Activated B cell treated with CpG ODN at 0.5 μM for 24 hours (primary cell): ENCODE measurements around the gene SLC15A2. TPM values are rescaled to one million over a fixed set of nuclear protein-coding genes. Genes with fewer than 3 reads are reported as not detected.
A peak's percentile ranks its signal among the peaks of the same experiment; 100 is the strongest.

Experiments
- ATAC-seq: fragments of 200-7000 bp; cut with Tn5 transposase; one replicate; pipeline ENCODE4 v1.10.0; 2021; ENCODE audit warnings: low read depth, mild to moderate bottlenecking, moderate library complexity
- CTCF ChIA-PET: fragments of 350-600 bp; sonication (Branson Sonifier 250); formaldehyde crosslinking; loops from one replicate; lab custom pipeline; 2021; ENCODE audit warnings: antibody characterized with exemption; lab: Charles Lee
- POLR2A ChIA-PET: fragments of 350-600 bp; sonication (Branson Sonifier 250); formaldehyde crosslinking; loops from one replicate; lab custom pipeline; 2021; ENCODE audit warnings: antibody characterized with exemption; lab: Charles Lee
- DNase-seq: peaks from one replicate; pipeline ENCODE4 v3.0.0; 2022
- H3K27ac Mint-ChIP-seq: one replicate; pipeline ENCODE4 v1.8.0; 2020; ENCODE audit warnings: mixed read lengths
- H3K27me3 Mint-ChIP-seq: one replicate; pipeline ENCODE4 v1.8.0; 2021; ENCODE audit warnings: mixed read lengths
- H3K36me3 Mint-ChIP-seq: one replicate; pipeline ENCODE4 v1.8.0; 2021; ENCODE audit warnings: low read depth, mixed read lengths
- H3K4me1 Mint-ChIP-seq: one replicate; pipeline ENCODE4 v1.8.0; 2021; ENCODE audit warnings: mixed read lengths
- H3K4me3 Mint-ChIP-seq: one replicate; pipeline ENCODE4 v1.8.0; 2020; ENCODE audit warnings: mild to moderate bottlenecking, mixed read lengths
- H3K9me3 Mint-ChIP-seq: one replicate; pipeline ENCODE4 v1.8.0; 2020; ENCODE audit warnings: mixed read lengths
- intact Hi-C: fragments of 100-400 bp; cut with micrococcal nuclease; formaldehyde crosslinking; loops from one replicate; pipeline ENCODE4 v1.15.1; 2024
- total RNA-seq: library from RNA; stranded (reverse); gene quantifications from 2 replicates; pipeline ENCODE4 v1.2.3, GENCODE V29; 2022
- TF ChIP-seq, protein P1 (sequence below): fragments of 200-600 bp; IDR thresholded peaks from one replicate; pipeline ENCODE4 v1.8.0; 2022; ENCODE audit warnings: antibody characterized with exemption, mild to moderate bottlenecking

The SLC15A2 gene
- total RNA-seq, 1 donor from 2014 or later, result 16.0 TPM

GRCh38 chr3:121979246-121979645, 85.0 kb downstream of the SLC15A2 start:
- ATAC-seq, result no peak
- TF ChIP-seq, protein P1, sequence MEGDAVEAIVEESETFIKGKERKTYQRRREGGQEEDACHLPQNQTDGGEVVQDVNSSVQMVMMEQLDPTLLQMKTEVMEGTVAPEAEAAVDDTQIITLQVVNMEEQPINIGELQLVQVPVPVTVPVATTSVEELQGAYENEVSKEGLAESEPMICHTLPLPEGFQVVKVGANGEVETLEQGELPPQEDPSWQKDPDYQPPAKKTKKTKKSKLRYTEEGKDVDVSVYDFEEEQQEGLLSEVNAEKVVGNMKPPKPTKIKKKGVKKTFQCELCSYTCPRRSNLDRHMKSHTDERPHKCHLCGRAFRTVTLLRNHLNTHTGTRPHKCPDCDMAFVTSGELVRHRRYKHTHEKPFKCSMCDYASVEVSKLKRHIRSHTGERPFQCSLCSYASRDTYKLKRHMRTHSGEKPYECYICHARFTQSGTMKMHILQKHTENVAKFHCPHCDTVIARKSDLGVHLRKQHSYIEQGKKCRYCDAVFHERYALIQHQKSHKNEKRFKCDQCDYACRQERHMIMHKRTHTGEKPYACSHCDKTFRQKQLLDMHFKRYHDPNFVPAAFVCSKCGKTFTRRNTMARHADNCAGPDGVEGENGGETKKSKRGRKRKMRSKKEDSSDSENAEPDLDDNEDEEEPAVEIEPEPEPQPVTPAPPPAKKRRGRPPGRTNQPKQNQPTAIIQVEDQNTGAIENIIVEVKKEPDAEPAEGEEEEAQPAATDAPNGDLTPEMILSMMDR, result no peak
- DNase-seq, result no peak
- intact Hi-C loops, result loop anchor here (2.0 to 5.0 kb wide), 2 partner anchors 16 to 432 kb away; partner anchors contain the start of gene POLQ
- H3K9me3 Mint-ChIP-seq, result peaks cover 17% of the 10 kb centered on the region
- CTCF ChIA-PET, result interaction anchor here (1.0 to 1.3 kb wide), 2 partner anchors 112 to 121 kb away, joined by 3 to 4 read pairs; no protein-coding TSS in a partner anchor
- no peaks in the 10 kb centered on the region for H3K27me3 Mint-ChIP-seq
- POLR2A ChIA-PET, result interaction anchor here (0.9 to 1.0 kb wide), 2 partner anchors 27 to 76 kb away, joined by 3 to 4 read pairs; partner anchors contain the start of gene CD86
- H3K36me3 Mint-ChIP-seq, result peaks cover 17% of the 10 kb centered on the region
- no peak overlapping the region for H3K4me3 Mint-ChIP-seq
- H3K4me1 Mint-ChIP-seq, result peaks cover 27% of the 10 kb centered on the region
- no peak overlapping the region for H3K27ac Mint-ChIP-seq

- H3K4me1 Mint-ChIP-seq, result peaks cover 27% of the 10 kb centered on the region
- no peaks in the 10 kb centered on the region for H3K27me3 Mint-ChIP-seq
- ChIA-PET POLR2A (interaction anchor here (0.9 to 1.0 kb wide), 2 partner anchors 28 to 75 kb away, joined by 3 to 4 read pairs; partner anchors contain the start of gene CD86), CTCF (interaction anchor here (1.3 kb wide), 1 partner anchor 111 kb away, joined by 3 read pairs; no protein-coding TSS in a partner anchor)
- no peak for ATAC-seq
- peak overlapping the region; percentile 24 for H3K27ac Mint-ChIP-seq
- H3K4me3 Mint-ChIP-seq, result no peak overlapping the region
- peaks cover 15% of the 10 kb centered on the region for H3K9me3 Mint-ChIP-seq
- intact Hi-C loops, result loop anchor here (1.0 to 5.0 kb wide), 4 partner anchors 15 to 433 kb away; partner anchors contain the start of gene POLQ
- no peak for DNase-seq
- TF ChIP-seq, protein P1, result no peak
- H3K36me3 Mint-ChIP-seq, result peaks cover 13% of the 10 kb centered on the region
Measured at GRCh38 chr3:121979734-121980449, 85.7 kb downstream of the SLC15A2 start.

DNA sequence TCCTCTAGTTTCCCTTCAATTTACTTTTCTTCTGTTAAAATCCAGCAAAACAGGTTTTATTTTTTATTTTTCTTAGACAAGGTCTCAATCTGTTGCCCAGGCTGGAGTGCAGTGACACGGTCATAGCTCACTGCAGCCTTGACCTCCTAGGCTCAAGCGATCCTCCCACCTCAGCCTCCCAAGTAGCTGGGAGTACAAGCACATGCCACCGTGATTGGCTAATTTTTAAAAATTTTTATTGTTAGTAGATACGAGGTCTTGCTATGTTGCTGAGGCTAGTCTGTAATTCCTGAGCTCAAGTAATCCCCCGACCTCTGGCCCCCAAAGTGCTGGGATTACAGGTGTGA, 86.2 kb downstream of the SLC15A2 start:
- CTCF ChIA-PET, result no interaction called here
- intact Hi-C loops, result loop anchor here (1.0 to 2.0 kb wide), 2 partner anchors 24 to 279 kb away; no protein-coding TSS in a partner anchor
- POLR2A ChIA-PET, result no interaction called here

GRCh38 chr3:121981473-121981872, 87.3 kb downstream of the SLC15A2 start:
- TF ChIP-seq, protein P1, result no peak
- ATAC-seq (no peak), DNase-seq (no peak)
- Mint-ChIP-seq H3K36me3 (peaks cover 13% of the 10 kb centered on the region), H3K4me3 (no peak overlapping the region), H3K27me3 (no peaks in the 10 kb centered on the region), H3K4me1 (peaks cover 30% of the 10 kb centered on the region), H3K27ac (no peak overlapping the region), H3K9me3 (peaks cover 12% of the 10 kb centered on the region)
- POLR2A ChIA-PET, result no interaction called here
- CTCF ChIA-PET, result no interaction called here
- intact Hi-C loops, result loop anchor here (1.0 to 2.0 kb wide), 2 partner anchors 9 to 25 kb away; no protein-coding TSS in a partner anchor

More for the DNA sequence above, 86.2 kb downstream of the SLC15A2 start:
- H3K27me3 Mint-ChIP-seq, result no peaks in the 10 kb centered on the region
- H3K4me1 Mint-ChIP-seq, result peaks cover 30% of the 10 kb centered on the region
- DNase-seq (no peak), ATAC-seq (no peak)
- peak overlapping the region; percentile 24 for H3K27ac Mint-ChIP-seq
- peaks cover 13% of the 10 kb centered on the region for H3K36me3 Mint-ChIP-seq
- TF ChIP-seq, protein P1, result no peak
- H3K9me3 Mint-ChIP-seq, result peaks cover 12% of the 10 kb centered on the region
- H3K4me3 Mint-ChIP-seq, result no peak overlapping the region

- no peak for ATAC-seq
- Mint-ChIP-seq H3K9me3 (peaks cover 12% of the 10 kb centered on the region), H3K27me3 (no peaks in the 10 kb centered on the region), H3K27ac (no peak overlapping the region), H3K4me3 (no peak overlapping the region), H3K36me3 (peaks cover 13% of the 10 kb centered on the region), H3K4me1 (peaks cover 35% of the 10 kb centered on the region)
- ChIA-PET POLR2A (no interaction called here), CTCF (interaction anchor here (1.2 kb wide), 1 partner anchor 10 kb away, joined by 3 read pairs; no protein-coding TSS in a partner anchor)
- DNase-seq, result no peak
- intact Hi-C loops, result no loop called here
- TF ChIP-seq, protein P1, result no peak
Measured at GRCh38 chr3:121985846-121986245, 91.6 kb downstream of the SLC15A2 start.
